ENCODE data around the gene ADAM17.
"Not testable (repeated sequence)": the region's sequence is repeated elsewhere in the genome, so short reads cannot be mapped to it uniquely, and the experiment has no call there.

ADAM17 gene

GRCh38 chr2:9518780-9519179 is 36.9 kb downstream of the ADAM17 start:
- no peak for ATAC-seq
- H3K4me1 Mint-ChIP-seq, result no peaks in the 10 kb centered on the region
- no peaks in the 10 kb centered on the region for H3K9me3 Mint-ChIP-seq
- H3K4me3 Mint-ChIP-seq, result no peak overlapping the region
- no peaks in the 10 kb centered on the region for H3K27me3 Mint-ChIP-seq
- H3K27ac Mint-ChIP-seq, result no peak overlapping the region
- no peak for DNase-seq
- peaks cover 43% of the 10 kb centered on the region for H3K36me3 Mint-ChIP-seq (ENCODE audit: low read depth)

- H3K36me3 Mint-ChIP-seq (ENCODE audit: low read depth), result peaks cover 45% of the 10 kb centered on the region
- DNase-seq, result no peak
- H3K4me3 Mint-ChIP-seq, result no peak overlapping the region
- H3K27me3 Mint-ChIP-seq, result no peaks in the 10 kb centered on the region
- H3K4me1 Mint-ChIP-seq, result no peaks in the 10 kb centered on the region
- no peak overlapping the region for H3K27ac Mint-ChIP-seq
- no peaks in the 10 kb centered on the region for H3K9me3 Mint-ChIP-seq
- no peak for ATAC-seq
Observed at GRCh38 chr2:9518163-9518562, 37.5 kb downstream of the ADAM17 start.

- H3K36me3 Mint-ChIP-seq (ENCODE audit: low read depth), result peaks cover 45% of the 10 kb centered on the region
- no peak overlapping the region for H3K27ac Mint-ChIP-seq
- no peaks in the 10 kb centered on the region for H3K4me1 Mint-ChIP-seq
Observed at GRCh38 chr2:9517118-9517782, 38.4 kb downstream of the ADAM17 start.

GRCh38 chr2:9513946-9514345 is 41.7 kb downstream of the ADAM17 start:
- not testable (repeated sequence) for ATAC-seq, H3K27ac Mint-ChIP-seq, H3K4me1 Mint-ChIP-seq, H3K27me3 Mint-ChIP-seq, H3K9me3 Mint-ChIP-seq, DNase-seq, H3K4me3 Mint-ChIP-seq
- peaks cover 32% of the 10 kb centered on the region for H3K36me3 Mint-ChIP-seq (ENCODE audit: low read depth)

More at GRCh38 chr2:9517118-9517782, 38.4 kb downstream of the ADAM17 start:
- no peaks in the 10 kb centered on the region for H3K27me3 Mint-ChIP-seq
- ATAC-seq (no peak), DNase-seq (no peak)
- no peaks in the 10 kb centered on the region for H3K9me3 Mint-ChIP-seq
- no peak overlapping the region for H3K4me3 Mint-ChIP-seq

GRCh38 chr2:9508931-9509330 is 46.7 kb downstream of the ADAM17 start:
- H3K4me1 Mint-ChIP-seq, result no peaks in the 10 kb centered on the region
- H3K27ac Mint-ChIP-seq, result no peak overlapping the region
- H3K4me3 Mint-ChIP-seq, result no peak overlapping the region
- no peaks in the 10 kb centered on the region for H3K9me3 Mint-ChIP-seq
- no peaks in the 10 kb centered on the region for H3K27me3 Mint-ChIP-seq
- DNase-seq (no peak), ATAC-seq (no peak)
- H3K36me3 Mint-ChIP-seq (ENCODE audit: low read depth), result peaks cover 35% of the 10 kb centered on the region

GRCh38 chr2:9498210-9498609 is 57.4 kb downstream of the ADAM17 start:
- Mint-ChIP-seq H3K4me1 (peaks cover 19% of the 10 kb centered on the region), H3K9me3 (no peaks in the 10 kb centered on the region), H3K36me3 (ENCODE audit: low read depth) (peaks cover 32% of the 10 kb centered on the region), H3K4me3 (no peak overlapping the region), H3K27me3 (no peaks in the 10 kb centered on the region), H3K27ac (no peak overlapping the region)
- DNase-seq (no peak), ATAC-seq (no peak)

GRCh38 chr2:9497017-9497416 is 58.6 kb downstream of the ADAM17 start:
- no peaks in the 10 kb centered on the region for H3K9me3 Mint-ChIP-seq
- ATAC-seq (peak; percentile 20), DNase-seq (no peak)
- peak overlapping the region; percentile 4 for H3K27ac Mint-ChIP-seq
- peaks cover 23% of the 10 kb centered on the region for H3K4me1 Mint-ChIP-seq
- H3K36me3 Mint-ChIP-seq (ENCODE audit: low read depth), result peaks cover 40% of the 10 kb centered on the region
- no peak overlapping the region for H3K4me3 Mint-ChIP-seq
- no peaks in the 10 kb centered on the region for H3K27me3 Mint-ChIP-seq

GRCh38 chr2:9494081-9494480 is 61.5 kb downstream of the ADAM17 start:
- Mint-ChIP-seq H3K9me3 (no peaks in the 10 kb centered on the region), H3K4me3 (no peak overlapping the region), H3K36me3 (ENCODE audit: low read depth) (peaks cover 57% of the 10 kb centered on the region), H3K27me3 (no peaks in the 10 kb centered on the region), H3K27ac (peak overlapping the region; percentile 1), H3K4me1 (peaks cover 29% of the 10 kb centered on the region)
- DNase-seq (no peak), ATAC-seq (peak; percentile 31)

- DNase-seq (no peak), ATAC-seq (no peak)
- H3K27me3 Mint-ChIP-seq, result no peaks in the 10 kb centered on the region
- no peak overlapping the region for H3K27ac Mint-ChIP-seq
- no peaks in the 10 kb centered on the region for H3K9me3 Mint-ChIP-seq
- H3K36me3 Mint-ChIP-seq (ENCODE audit: low read depth), result peaks cover 60% of the 10 kb centered on the region
- no peak overlapping the region for H3K4me3 Mint-ChIP-seq
- peaks cover 36% of the 10 kb centered on the region for H3K4me1 Mint-ChIP-seq
Observed at GRCh38 chr2:9493478-9493877, 62.2 kb downstream of the ADAM17 start.

- Mint-ChIP-seq H3K4me1 (peaks cover 38% of the 10 kb centered on the region), H3K9me3 (no peaks in the 10 kb centered on the region)
- no peak for ATAC-seq
Observed at GRCh38 chr2:9492927-9493326, 62.7 kb downstream of the ADAM17 start.

GRCh38 chr2:9490789-9491188 is 64.8 kb downstream of the ADAM17 start:
- peaks cover 33% of the 10 kb centered on the region for H3K4me1 Mint-ChIP-seq
- peaks cover 63% of the 10 kb centered on the region for H3K36me3 Mint-ChIP-seq (ENCODE audit: low read depth)
- ATAC-seq, result no peak
- DNase-seq, result no peak
- no peaks in the 10 kb centered on the region for H3K27me3 Mint-ChIP-seq
- no peak overlapping the region for H3K4me3 Mint-ChIP-seq
- H3K9me3 Mint-ChIP-seq, result no peaks in the 10 kb centered on the region
- peak overlapping the region; percentile 27 for H3K27ac Mint-ChIP-seq

More at GRCh38 chr2:9492927-9493326, 62.7 kb downstream of the ADAM17 start:
- DNase-seq, result no peak
- Mint-ChIP-seq H3K4me3 (no peak overlapping the region), H3K27ac (no peak overlapping the region), H3K36me3 (ENCODE audit: low read depth) (peaks cover 61% of the 10 kb centered on the region), H3K27me3 (no peaks in the 10 kb centered on the region)

GRCh38 chr2:9488583-9489547 is 66.8 kb downstream of the ADAM17 start:
- peaks cover 70% of the 10 kb centered on the region for H3K36me3 Mint-ChIP-seq (ENCODE audit: low read depth)
- H3K9me3 Mint-ChIP-seq, result no peaks in the 10 kb centered on the region
- H3K4me1 Mint-ChIP-seq, result peaks cover 27% of the 10 kb centered on the region
- no peaks in the 10 kb centered on the region for H3K27me3 Mint-ChIP-seq
- peak overlapping the region; percentile 68 for H3K27ac Mint-ChIP-seq
- ATAC-seq, result peak; percentile 75
- H3K4me3 Mint-ChIP-seq, result no peak overlapping the region
- no peak for DNase-seq

GRCh38 chr2:9484533-9484932 is 71.1 kb downstream of the ADAM17 start:
- Mint-ChIP-seq H3K27ac (no peak overlapping the region), H3K27me3 (no peaks in the 10 kb centered on the region), H3K4me1 (peaks cover 24% of the 10 kb centered on the region), H3K36me3 (ENCODE audit: low read depth) (peaks cover 56% of the 10 kb centered on the region), H3K9me3 (no peaks in the 10 kb centered on the region), H3K4me3 (no peak overlapping the region)
- ATAC-seq (no peak), DNase-seq (no peak)

GRCh38 chr2:9483107-9483506 is 72.5 kb downstream of the ADAM17 start:
- Mint-ChIP-seq H3K27me3 (no peaks in the 10 kb centered on the region), H3K9me3 (no peaks in the 10 kb centered on the region), H3K4me3 (no peak overlapping the region), H3K36me3 (ENCODE audit: low read depth) (peaks cover 54% of the 10 kb centered on the region), H3K27ac (no peak overlapping the region), H3K4me1 (peaks cover 20% of the 10 kb centered on the region)
- DNase-seq, result no peak
- no peak for ATAC-seq

GRCh38 chr2:9480157-9480556 is 75.5 kb downstream of the ADAM17 start:
- Mint-ChIP-seq H3K27me3 (no peaks in the 10 kb centered on the region), H3K4me3 (no peak overlapping the region), H3K36me3 (ENCODE audit: low read depth) (peaks cover 51% of the 10 kb centered on the region), H3K9me3 (no peaks in the 10 kb centered on the region), H3K4me1 (peaks cover 43% of the 10 kb centered on the region), H3K27ac (peak overlapping the region; percentile 4)
- DNase-seq (no peak), ATAC-seq (no peak)
